Suprapubic skin (tissue), 4 donors: ENCODE data around the gene TMEM54. TPM values are rescaled to one million over a fixed set of nuclear protein-coding genes. Genes with fewer than 3 reads are reported as not detected.

ENCODE experiments used
- DNase-seq, 2 donors: peaks; one replicate each; pipeline ENCODE4 v3.0.0-alpha.2; 2019; ENCODE audit warnings: low spot score in 2 of 2
- H3K27ac ChIP-seq: fragments of 200-600 bp; sonication (generic); one replicate; pipeline ENCODE4 v1.5.1; 2019
- H3K27me3 ChIP-seq: fragments of 200-600 bp; sonication (generic); one replicate; pipeline ENCODE4 v1.5.1; 2019
- H3K36me3 ChIP-seq: fragments of 200-600 bp; sonication (generic); one replicate; pipeline ENCODE4 v1.5.1; 2019
- H3K4me1 ChIP-seq: fragments of 200-600 bp; sonication (generic); one replicate; pipeline ENCODE4 v1.5.1; 2019
- H3K4me3 ChIP-seq: fragments of 200-600 bp; sonication (generic); one replicate; pipeline ENCODE4 v1.5.1; 2019; ENCODE audit warnings: mild to moderate bottlenecking
- H3K9me3 ChIP-seq: fragments of 200-600 bp; sonication (generic); one replicate; pipeline ENCODE4 v1.5.1; 2019
- EP300 ChIP-seq: sonication (generic); formaldehyde crosslinking; IDR thresholded peaks from one replicate; pipeline ENCODE4 v1.6.1; 2017; ENCODE audit warnings: antibody characterized with exemption
- POLR2A ChIP-seq, 2 donors: fragments of 450-650 bp; IDR thresholded peaks; one replicate each; pipeline ENCODE4 v1.6.1; 2017; ENCODE audit warnings: antibody characterized with exemption in 2 of 2, mild to moderate bottlenecking in 2 of 2, moderate library complexity in 2 of 2
- POLR2AphosphoS5 ChIP-seq, 3 donors: sonication (generic); formaldehyde crosslinking; IDR thresholded peaks; one replicate each; pipeline ENCODE4 v1.6.1; 2017; ENCODE audit warnings: antibody characterized with exemption in 3 of 3
- WGBS: methylation state at CpG from one replicate; pipeline ENCODE4 v1.1.5; 2018; 5-methylcytosine and 5-hydroxymethylcytosine counted together
- total RNA-seq, 4 donors: library from RNA; depleted of rRNA; stranded (reverse); fragments of >200 nt; gene quantifications; one replicate each; pipeline ENCODE4 v1.1.0, GENCODE V29; 2016
- TF ChIP-seq, protein P1 (sequence below), 2 donors: fragments of 200-600 bp in 1 of 2; fragments of 450-650 bp in 1 of 2; sonication (generic) in 1 of 2; IDR thresholded peaks; one replicate each; pipeline ENCODE4 v1.5.1; 2016 to 2019; ENCODE audit warnings: antibody characterized with exemption in 2 of 2, mild to moderate bottlenecking in 1 of 2, moderate library complexity in 1 of 2

TMEM54 gene
- total RNA-seq, 4 donors from 2014 or later: 61.9 to 283 (median 228) TPM

DNA sequence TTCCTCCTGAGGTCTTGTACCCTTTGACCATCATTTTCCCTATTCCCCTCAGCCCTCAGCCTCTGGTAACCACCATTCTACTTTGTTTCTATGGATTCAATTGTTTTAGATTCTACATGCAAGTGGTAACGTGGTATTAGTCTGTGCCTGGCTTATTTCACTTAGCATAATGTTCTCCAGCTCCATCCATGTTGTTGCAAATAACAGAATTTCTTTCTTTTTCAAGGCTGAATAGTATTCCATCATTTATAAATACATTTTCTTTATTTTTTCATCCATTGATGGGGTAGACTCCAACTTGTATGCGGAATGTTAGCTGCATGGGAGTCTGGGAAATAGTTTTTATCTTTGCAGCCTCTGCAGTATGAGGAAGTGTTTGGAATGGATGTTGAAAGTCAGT lies 26.3 kb upstream of the TMEM54 start:
- Histone ChIP-seq H3K4me1 (peaks cover 16% of the 10 kb centered on the region), H3K27me3 (peaks cover 31% of the 10 kb centered on the region), H3K4me3 (no peak overlapping the region), H3K9me3 (no peaks in the 10 kb centered on the region), H3K27ac (no peak overlapping the region), H3K36me3 (no peaks in the 10 kb centered on the region)
- DNase-seq: no peak
- TF ChIP-seq, protein P1, sequence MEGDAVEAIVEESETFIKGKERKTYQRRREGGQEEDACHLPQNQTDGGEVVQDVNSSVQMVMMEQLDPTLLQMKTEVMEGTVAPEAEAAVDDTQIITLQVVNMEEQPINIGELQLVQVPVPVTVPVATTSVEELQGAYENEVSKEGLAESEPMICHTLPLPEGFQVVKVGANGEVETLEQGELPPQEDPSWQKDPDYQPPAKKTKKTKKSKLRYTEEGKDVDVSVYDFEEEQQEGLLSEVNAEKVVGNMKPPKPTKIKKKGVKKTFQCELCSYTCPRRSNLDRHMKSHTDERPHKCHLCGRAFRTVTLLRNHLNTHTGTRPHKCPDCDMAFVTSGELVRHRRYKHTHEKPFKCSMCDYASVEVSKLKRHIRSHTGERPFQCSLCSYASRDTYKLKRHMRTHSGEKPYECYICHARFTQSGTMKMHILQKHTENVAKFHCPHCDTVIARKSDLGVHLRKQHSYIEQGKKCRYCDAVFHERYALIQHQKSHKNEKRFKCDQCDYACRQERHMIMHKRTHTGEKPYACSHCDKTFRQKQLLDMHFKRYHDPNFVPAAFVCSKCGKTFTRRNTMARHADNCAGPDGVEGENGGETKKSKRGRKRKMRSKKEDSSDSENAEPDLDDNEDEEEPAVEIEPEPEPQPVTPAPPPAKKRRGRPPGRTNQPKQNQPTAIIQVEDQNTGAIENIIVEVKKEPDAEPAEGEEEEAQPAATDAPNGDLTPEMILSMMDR (IDR thresholded peaks at IDR 0.05): no peak
- TF ChIP-seq EP300: no peak
- TF ChIP-seq POLR2AphosphoS5 (IDR thresholded peaks at IDR 0.05): no peak
- no peak for TF ChIP-seq POLR2A (IDR thresholded peaks at IDR 0.05)
- WGBS: 94% methylated on average over 2 of the region's 2 CpGs

DNA sequence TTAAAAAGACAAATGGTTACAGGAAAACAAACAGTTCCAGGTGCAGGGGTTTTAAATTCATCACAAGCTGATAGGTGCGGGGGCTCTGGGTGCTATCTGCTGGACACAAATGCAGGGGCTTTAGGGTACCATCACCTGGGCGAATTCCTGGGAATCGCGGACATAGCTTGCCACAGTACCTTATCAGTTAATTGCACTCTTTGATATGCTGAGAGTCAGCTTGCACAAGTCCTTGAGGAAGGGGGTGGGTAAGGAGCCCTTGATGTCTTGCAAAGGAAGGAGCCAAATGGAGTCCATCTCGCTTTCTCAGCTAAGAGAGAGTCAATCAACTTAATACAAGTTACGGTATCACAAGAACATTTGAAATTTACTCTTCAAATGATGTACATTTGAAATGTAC lies 25.4 kb upstream of the TMEM54 start:
- 90% methylated on average over 6 of the region's 6 CpGs for WGBS
- H3K4me1 ChIP-seq: peaks cover 16% of the 10 kb centered on the region
- no peak overlapping the region for H3K27ac ChIP-seq
- H3K4me3 ChIP-seq: no peak overlapping the region
- no peak for TF ChIP-seq POLR2A (IDR thresholded peaks at IDR 0.05)
- no peak for TF ChIP-seq POLR2AphosphoS5 (IDR thresholded peaks at IDR 0.05)
- TF ChIP-seq, protein P1 (IDR thresholded peaks at IDR 0.05): no peak
- TF ChIP-seq EP300: no peak
- peaks cover 33% of the 10 kb centered on the region for H3K27me3 ChIP-seq
- no peaks in the 10 kb centered on the region for H3K36me3 ChIP-seq
- DNase-seq: no peak
- no peaks in the 10 kb centered on the region for H3K9me3 ChIP-seq

DNA sequence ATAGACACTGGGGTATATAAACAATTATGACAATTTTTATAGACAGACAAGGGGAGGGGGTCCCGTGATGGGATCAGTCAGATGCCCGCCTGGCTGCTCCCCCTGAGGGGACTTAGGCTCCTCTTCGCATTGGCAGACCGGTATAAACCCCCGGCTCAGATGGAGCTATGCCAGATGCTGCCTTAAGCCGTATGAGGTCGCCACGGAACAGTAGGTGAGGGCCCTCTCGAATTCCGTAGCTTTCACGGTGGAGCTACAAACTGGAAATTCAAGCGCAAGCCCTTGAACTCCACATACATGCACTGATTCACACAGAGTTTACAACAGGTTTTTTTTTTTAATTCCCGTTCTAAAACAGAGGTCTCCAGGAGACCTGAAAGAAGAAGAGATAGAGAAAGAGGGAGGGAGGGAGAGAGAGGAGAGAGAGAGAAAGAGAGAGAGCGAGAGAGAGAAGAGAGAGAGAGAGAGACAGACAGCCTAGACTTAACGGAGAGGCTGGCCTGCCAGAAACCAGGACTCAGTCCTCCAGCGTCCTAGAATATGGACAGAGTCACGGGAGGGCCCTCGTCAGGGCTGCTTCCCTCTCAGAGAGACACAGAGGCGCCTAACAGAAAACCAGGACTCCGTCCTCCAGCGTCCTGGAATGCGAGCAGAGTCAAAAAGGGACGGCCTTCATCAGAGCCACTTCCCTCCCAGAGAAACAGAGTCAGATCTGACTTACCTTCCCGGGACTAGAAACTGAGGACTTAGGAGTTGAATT lies 24.4 kb upstream of the TMEM54 start:
- H3K4me1 ChIP-seq: peaks cover 16% of the 10 kb centered on the region
- peaks cover 33% of the 10 kb centered on the region for H3K27me3 ChIP-seq
- no peaks in the 10 kb centered on the region for H3K9me3 ChIP-seq
- DNase-seq: no peak
- 19% methylated on average over 24 of the region's 24 CpGs for WGBS
- no peaks in the 10 kb centered on the region for H3K36me3 ChIP-seq
- H3K27ac ChIP-seq: no peak overlapping the region
- H3K4me3 ChIP-seq: no peak overlapping the region
- no peak for TF ChIP-seq POLR2A (IDR thresholded peaks at IDR 0.05)
- no peak for TF ChIP-seq EP300
- TF ChIP-seq, protein P1 (IDR thresholded peaks at IDR 0.05): no peak
- no peak for TF ChIP-seq POLR2AphosphoS5 (IDR thresholded peaks at IDR 0.05)

DNA sequence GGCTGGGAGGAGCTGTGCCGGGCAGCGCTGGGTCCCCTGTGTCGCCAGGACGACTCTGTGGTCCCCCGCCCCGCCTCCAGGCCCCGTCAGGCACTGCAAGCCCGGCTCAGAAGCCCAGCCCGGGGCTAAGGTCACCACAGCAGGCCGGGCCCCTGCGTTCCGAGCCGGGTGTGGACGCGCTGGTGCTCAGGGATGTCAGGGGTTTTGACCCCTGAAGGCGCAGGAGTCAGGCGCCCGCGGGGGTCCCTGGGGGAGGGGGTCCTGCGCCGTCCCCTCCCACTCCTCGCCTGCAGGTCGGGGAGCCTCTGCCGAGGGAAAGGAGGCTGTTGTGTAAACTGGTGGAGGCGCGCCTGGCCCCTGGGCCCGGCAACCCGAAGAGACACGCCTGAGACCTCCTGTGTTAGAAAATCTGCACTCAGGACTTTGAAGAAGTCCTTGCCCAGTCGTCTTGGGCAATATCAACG lies 23.7 kb upstream of the TMEM54 start:
- no peak overlapping the region for H3K4me3 ChIP-seq

DNA sequence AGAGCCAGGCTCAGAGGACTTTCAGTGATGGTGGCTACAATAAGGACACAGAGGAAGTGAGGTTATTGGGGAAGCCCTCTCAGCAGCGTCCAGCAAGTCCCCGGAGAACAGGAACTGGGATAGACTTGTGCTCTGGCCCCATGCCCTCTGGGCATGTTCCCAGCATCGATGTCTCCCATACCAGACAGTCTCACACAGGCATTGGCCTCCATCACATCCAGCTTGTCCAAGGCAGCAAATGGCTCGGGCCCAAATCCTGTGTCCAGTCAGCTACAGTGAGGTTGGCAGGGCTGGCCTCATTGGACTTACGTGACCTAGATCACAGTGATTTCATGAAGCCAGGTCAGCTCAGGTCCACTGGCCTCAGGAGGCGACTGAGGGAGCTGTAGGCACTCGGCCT lies 19.6 kb upstream of the TMEM54 start:
- no peak for TF ChIP-seq POLR2A (IDR thresholded peaks at IDR 0.05)
- no peak for TF ChIP-seq POLR2AphosphoS5 (IDR thresholded peaks at IDR 0.05)
- no peak for TF ChIP-seq EP300
- TF ChIP-seq, protein P1 (IDR thresholded peaks at IDR 0.05): no peak
- Histone ChIP-seq H3K9me3 (no peaks in the 10 kb centered on the region), H3K27me3 (peaks cover 30% of the 10 kb centered on the region), H3K4me1 (peaks cover 13% of the 10 kb centered on the region), H3K4me3 (no peak overlapping the region), H3K27ac (no peak overlapping the region), H3K36me3 (no peaks in the 10 kb centered on the region)
- no peak for DNase-seq
- WGBS: 68% methylated on average over 7 of the region's 7 CpGs

More for the DNA sequence above, 23.7 kb upstream of the TMEM54 start:
- TF ChIP-seq, protein P1 (IDR thresholded peaks at IDR 0.05): no peak
- TF ChIP-seq EP300: no peak
- TF ChIP-seq POLR2AphosphoS5 (IDR thresholded peaks at IDR 0.05): no peak
- TF ChIP-seq POLR2A (IDR thresholded peaks at IDR 0.05): no peak
- peaks cover 16% of the 10 kb centered on the region for H3K4me1 ChIP-seq
- H3K27ac ChIP-seq: no peak overlapping the region
- H3K36me3 ChIP-seq: no peaks in the 10 kb centered on the region
- H3K9me3 ChIP-seq: no peaks in the 10 kb centered on the region
- 22% methylated on average over 13 of the region's 31 CpGs for WGBS
- peaks cover 33% of the 10 kb centered on the region for H3K27me3 ChIP-seq
- no peak for DNase-seq
